Measurements from ENCODE around the gene COL26A1. TPM values are rescaled to one million over a fixed set of nuclear protein-coding genes. Genes with fewer than 3 reads are reported as not detected.

COL26A1 gene
- polyA plus RNA-seq, 1 donor from 2014 or later: 36.6 TPM

GRCh38 chr7:101527844-101528667 is 165.4 kb downstream of the COL26A1 start:
- Histone ChIP-seq H3K4me3 (ENCODE audit: low read length) (no peak overlapping the region), H3K36me3 (ENCODE audit: insufficient read depth, low read length) (no peaks in the 10 kb centered on the region), H3F3A (ENCODE audit: insufficient read depth, low read length, poor library complexity, severe bottlenecking) (no peaks in the 10 kb centered on the region), H3K9ac (ENCODE audit: low read length) (no peak overlapping the region), H3K27ac (ENCODE audit: low read length) (no peak overlapping the region), H3K27me3 (ENCODE audit: insufficient read depth, low read depth, low read length) (no peaks in the 10 kb centered on the region), H3K9me2 (ENCODE audit: insufficient read depth, low read length) (no peaks in the 10 kb centered on the region), H3K4me2 (ENCODE audit: low read length) (no peak overlapping the region), H3K9me3 (ENCODE audit: low read length) (no peaks in the 10 kb centered on the region), H2AFZ (ENCODE audit: low read depth, low read length) (no peak overlapping the region), H4K20me1 (ENCODE audit: insufficient read depth) (no peaks in the 10 kb centered on the region), H3K79me2 (replicated peaks; ENCODE audit: insufficient read depth, low read length) (no peaks in the 10 kb centered on the region)
- TF ChIP-seq, protein P1, sequence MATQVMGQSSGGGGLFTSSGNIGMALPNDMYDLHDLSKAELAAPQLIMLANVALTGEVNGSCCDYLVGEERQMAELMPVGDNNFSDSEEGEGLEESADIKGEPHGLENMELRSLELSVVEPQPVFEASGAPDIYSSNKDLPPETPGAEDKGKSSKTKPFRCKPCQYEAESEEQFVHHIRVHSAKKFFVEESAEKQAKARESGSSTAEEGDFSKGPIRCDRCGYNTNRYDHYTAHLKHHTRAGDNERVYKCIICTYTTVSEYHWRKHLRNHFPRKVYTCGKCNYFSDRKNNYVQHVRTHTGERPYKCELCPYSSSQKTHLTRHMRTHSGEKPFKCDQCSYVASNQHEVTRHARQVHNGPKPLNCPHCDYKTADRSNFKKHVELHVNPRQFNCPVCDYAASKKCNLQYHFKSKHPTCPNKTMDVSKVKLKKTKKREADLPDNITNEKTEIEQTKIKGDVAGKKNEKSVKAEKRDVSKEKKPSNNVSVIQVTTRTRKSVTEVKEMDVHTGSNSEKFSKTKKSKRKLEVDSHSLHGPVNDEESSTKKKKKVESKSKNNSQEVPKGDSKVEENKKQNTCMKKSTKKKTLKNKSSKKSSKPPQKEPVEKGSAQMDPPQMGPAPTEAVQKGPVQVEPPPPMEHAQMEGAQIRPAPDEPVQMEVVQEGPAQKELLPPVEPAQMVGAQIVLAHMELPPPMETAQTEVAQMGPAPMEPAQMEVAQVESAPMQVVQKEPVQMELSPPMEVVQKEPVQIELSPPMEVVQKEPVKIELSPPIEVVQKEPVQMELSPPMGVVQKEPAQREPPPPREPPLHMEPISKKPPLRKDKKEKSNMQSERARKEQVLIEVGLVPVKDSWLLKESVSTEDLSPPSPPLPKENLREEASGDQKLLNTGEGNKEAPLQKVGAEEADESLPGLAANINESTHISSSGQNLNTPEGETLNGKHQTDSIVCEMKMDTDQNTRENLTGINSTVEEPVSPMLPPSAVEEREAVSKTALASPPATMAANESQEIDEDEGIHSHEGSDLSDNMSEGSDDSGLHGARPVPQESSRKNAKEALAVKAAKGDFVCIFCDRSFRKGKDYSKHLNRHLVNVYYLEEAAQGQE (IDR thresholded peaks at IDR 0.05; ENCODE audit: borderline replicate concordance): no peak
- TF ChIP-seq, protein P2, sequence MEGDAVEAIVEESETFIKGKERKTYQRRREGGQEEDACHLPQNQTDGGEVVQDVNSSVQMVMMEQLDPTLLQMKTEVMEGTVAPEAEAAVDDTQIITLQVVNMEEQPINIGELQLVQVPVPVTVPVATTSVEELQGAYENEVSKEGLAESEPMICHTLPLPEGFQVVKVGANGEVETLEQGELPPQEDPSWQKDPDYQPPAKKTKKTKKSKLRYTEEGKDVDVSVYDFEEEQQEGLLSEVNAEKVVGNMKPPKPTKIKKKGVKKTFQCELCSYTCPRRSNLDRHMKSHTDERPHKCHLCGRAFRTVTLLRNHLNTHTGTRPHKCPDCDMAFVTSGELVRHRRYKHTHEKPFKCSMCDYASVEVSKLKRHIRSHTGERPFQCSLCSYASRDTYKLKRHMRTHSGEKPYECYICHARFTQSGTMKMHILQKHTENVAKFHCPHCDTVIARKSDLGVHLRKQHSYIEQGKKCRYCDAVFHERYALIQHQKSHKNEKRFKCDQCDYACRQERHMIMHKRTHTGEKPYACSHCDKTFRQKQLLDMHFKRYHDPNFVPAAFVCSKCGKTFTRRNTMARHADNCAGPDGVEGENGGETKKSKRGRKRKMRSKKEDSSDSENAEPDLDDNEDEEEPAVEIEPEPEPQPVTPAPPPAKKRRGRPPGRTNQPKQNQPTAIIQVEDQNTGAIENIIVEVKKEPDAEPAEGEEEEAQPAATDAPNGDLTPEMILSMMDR (IDR thresholded peaks at IDR 0.05; ENCODE audit: poor library complexity, severe bottlenecking): no peak
- TF ChIP-seq POLR2AphosphoS5 (IDR thresholded peaks at IDR 0.05) (no peak), RAD21 (conservative IDR thresholded peaks at IDR 0.05) (no peak), SMC3 (conservative IDR thresholded peaks at IDR 0.05; ENCODE audit: poor library complexity) (no peak), EP300 (conservative IDR thresholded peaks at IDR 0.05; ENCODE audit: poor library complexity, severe bottlenecking) (no peak), MXI1 (conservative IDR thresholded peaks at IDR 0.05; ENCODE audit: poor library complexity, severe bottlenecking) (no peak), TAF1 (IDR thresholded peaks at IDR 0.05; ENCODE audit: low read depth) (no peak), EZH2 (IDR thresholded peaks at IDR 0.05; ENCODE audit: borderline replicate concordance, insufficient read depth, low read length, poor library complexity, severe bottlenecking) (no peak)

DNA sequence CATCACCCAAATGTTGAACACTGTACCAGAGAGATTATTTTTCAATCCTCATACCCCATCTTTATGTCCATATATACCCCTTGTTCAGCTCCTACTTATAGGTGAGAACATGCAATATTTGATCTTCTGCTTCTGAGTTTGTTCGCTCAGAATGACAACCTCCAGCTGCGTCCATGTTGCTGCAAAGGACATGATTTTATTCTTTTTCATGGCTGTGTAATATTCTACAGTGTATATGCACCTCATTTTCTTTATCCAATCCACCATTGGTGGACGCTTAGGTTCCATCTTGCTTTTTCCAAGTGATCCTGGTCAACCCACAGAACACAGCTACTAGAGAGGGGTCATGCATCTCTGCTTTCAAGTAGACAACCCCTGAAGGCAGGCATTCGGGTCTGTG is 166.9 kb downstream of the COL26A1 start:
- Histone ChIP-seq H3F3A (ENCODE audit: insufficient read depth, low read length, poor library complexity, severe bottlenecking) (no peaks in the 10 kb centered on the region), H3K27ac (ENCODE audit: low read length) (no peak overlapping the region), H3K36me3 (ENCODE audit: insufficient read depth, low read length) (no peaks in the 10 kb centered on the region), H2AFZ (ENCODE audit: low read depth, low read length) (no peak overlapping the region), H3K9me2 (ENCODE audit: insufficient read depth, low read length) (no peaks in the 10 kb centered on the region), H3K4me3 (ENCODE audit: low read length) (no peak overlapping the region), H3K79me2 (replicated peaks; ENCODE audit: insufficient read depth, low read length) (no peaks in the 10 kb centered on the region), H3K4me2 (ENCODE audit: low read length) (no peak overlapping the region), H3K27me3 (ENCODE audit: insufficient read depth, low read depth, low read length) (no peaks in the 10 kb centered on the region), H3K9me3 (ENCODE audit: low read length) (no peaks in the 10 kb centered on the region), H3K9ac (ENCODE audit: low read length) (no peak overlapping the region), H4K20me1 (ENCODE audit: insufficient read depth) (no peaks in the 10 kb centered on the region)
- no peak for TF ChIP-seq EZH2 (IDR thresholded peaks at IDR 0.05; ENCODE audit: borderline replicate concordance, insufficient read depth, low read length, poor library complexity, severe bottlenecking)
- TF ChIP-seq POLR2AphosphoS5 (IDR thresholded peaks at IDR 0.05): no peak
- TF ChIP-seq, protein P1 (IDR thresholded peaks at IDR 0.05; ENCODE audit: borderline replicate concordance): no peak
- no peak for TF ChIP-seq RAD21 (conservative IDR thresholded peaks at IDR 0.05)
- no peak for TF ChIP-seq MXI1 (conservative IDR thresholded peaks at IDR 0.05; ENCODE audit: poor library complexity, severe bottlenecking)
- TF ChIP-seq, protein P2 (IDR thresholded peaks at IDR 0.05; ENCODE audit: poor library complexity, severe bottlenecking): no peak
- TF ChIP-seq TAF1 (IDR thresholded peaks at IDR 0.05; ENCODE audit: low read depth): no peak
- no peak for TF ChIP-seq SMC3 (conservative IDR thresholded peaks at IDR 0.05; ENCODE audit: poor library complexity)

All from neural cell (in vitro differentiated cells).